Fibroblast of villous mesenchyme (primary cell): Measurements from ENCODE around the gene FAM13A. TPM values are rescaled to one million over a fixed set of nuclear protein-coding genes. Genes with fewer than 3 reads are reported as not detected.

ENCODE experiments used
- DNase-seq: peaks from one replicate; pipeline ENCODE4 v3.0.0-alpha.2; 2010; ENCODE audit warnings: low read depth
- H3K4me3 ChIP-seq: 2 replicates; pipeline ENCODE4 v1.5.1; 2011; ENCODE audit warnings: low read depth, mild to moderate bottlenecking, low read length
- CTCF ChIP-seq: IDR thresholded peaks from 2 replicates; pipeline ENCODE4 v1.5.1; 2012; ENCODE audit warnings: low read depth, mild to moderate bottlenecking, low read length; ENCODE audit not compliant: insufficient read depth
- total RNA-seq: library from RNA; depleted of rRNA; stranded (reverse); fragments of >200 nt; gene quantifications from 2 replicates; pipeline ENCODE4 v1.2.3, GENCODE V29; 2012

Gene FAM13A
- total RNA-seq, 1 donor = 34.1 TPM

GRCh38 chr4:88706574-88706973 is 350.4 kb downstream of the FAM13A start:
- peak; percentile 63 for TF ChIP-seq CTCF
- peak; percentile 64 for DNase-seq
- H3K4me3 ChIP-seq = no peak overlapping the region

- TF ChIP-seq CTCF = no peak
- DNase-seq = peak; percentile 23
- H3K4me3 ChIP-seq = no peak overlapping the region
Observed at GRCh38 chr4:88705805-88706492, 351.0 kb downstream of the FAM13A start.

DNA sequence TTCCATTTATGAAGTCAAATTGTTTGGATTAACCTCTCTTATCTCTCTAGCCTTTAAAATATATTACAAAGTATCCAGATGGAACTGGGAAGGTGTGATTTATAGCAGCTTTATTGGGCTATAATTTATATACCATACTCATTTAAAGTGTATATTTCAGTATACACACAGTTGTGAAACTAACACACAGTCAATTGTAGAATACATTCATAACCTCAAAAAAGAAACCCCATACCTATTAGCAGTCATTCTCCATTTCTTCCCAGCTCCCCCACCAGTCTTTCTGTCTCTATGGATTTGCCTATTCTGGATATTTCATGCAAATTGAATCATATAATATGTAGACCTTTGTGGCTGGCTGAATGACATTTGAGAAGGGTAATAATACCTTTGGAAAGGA is 351.8 kb downstream of the FAM13A start:
- DNase-seq = no peak
- no peak for TF ChIP-seq CTCF
- H3K4me3 ChIP-seq = no peak overlapping the region

DNA sequence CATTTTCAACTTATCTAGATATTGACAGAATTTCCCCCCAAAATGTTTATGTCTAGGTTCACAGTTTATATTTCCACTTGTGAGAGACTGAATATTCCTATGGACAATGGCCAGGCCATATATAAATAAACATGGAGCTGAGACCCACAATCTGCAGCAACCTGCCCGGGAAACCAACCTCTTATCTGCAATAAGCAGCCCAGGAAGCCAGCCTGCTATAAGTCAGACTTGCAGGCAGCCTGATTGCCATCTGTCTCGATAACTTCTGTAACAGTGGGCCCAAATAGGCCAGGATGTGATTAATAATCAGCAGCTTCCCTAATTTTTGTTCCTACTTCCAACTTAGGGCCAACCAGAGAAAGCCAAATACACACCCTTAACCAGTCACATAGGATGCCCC is 354.2 kb downstream of the FAM13A start:
- no peak for TF ChIP-seq CTCF

DNA sequence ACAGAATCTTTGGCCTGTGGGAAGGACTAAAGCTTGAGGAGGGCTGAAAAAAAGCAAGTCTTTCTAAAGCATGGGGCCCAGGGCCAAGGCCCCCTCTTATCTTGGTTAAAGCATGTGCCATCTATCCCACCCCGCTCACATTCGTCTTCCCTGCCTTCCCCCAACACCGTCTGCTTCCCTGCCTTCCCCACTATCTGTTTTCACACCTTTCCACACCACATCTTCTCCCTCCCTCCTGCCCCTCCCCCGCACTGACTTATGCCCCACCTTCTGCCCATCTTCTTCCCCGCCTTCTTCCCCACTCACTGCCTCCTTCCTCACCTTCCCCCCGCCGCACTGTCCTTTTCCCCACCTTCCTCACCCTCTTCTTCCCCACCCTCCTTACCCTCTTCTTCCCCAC is 358.5 kb downstream of the FAM13A start:
- no peak overlapping the region for H3K4me3 ChIP-seq
- no peak for DNase-seq
- TF ChIP-seq CTCF = no peak

More for the DNA sequence above, 354.2 kb downstream of the FAM13A start:
- DNase-seq = no peak
- no peak overlapping the region for H3K4me3 ChIP-seq

- DNase-seq = peak; percentile 88
- TF ChIP-seq CTCF = no peak
- H3K4me3 ChIP-seq = peak within 1 kb of the TSS; percentile 71
Observed at GRCh38 chr4:88697588-88698329, 359.2 kb downstream of the FAM13A start, which contains the start of gene NAP1L5. NAP1L5 (minus strand) TSS chr4:88697829; CDS start chr4:88697754, 75 bp downstream.

- peak; percentile 48 for DNase-seq
Observed at GRCh38 chr4:88697141-88697540, 359.8 kb downstream of the FAM13A start.

More at GRCh38 chr4:88697141-88697540, 359.8 kb downstream of the FAM13A start:
- peak overlapping the region; percentile 71 for H3K4me3 ChIP-seq
- TF ChIP-seq CTCF = no peak
